HG03064 (cell line): ENCODE data around the gene TK2.

ENCODE experiments used
- ATAC-seq: cut with Tn5 transposase; IDR thresholded peaks from one replicate; pipeline ENCODE4 v1.9.1; 2021; ENCODE audit warnings: low read depth; ENCODE audit not compliant: unreplicated experiment

TK2 gene

GRCh38 chr16:66486199-66486772, 63.6 kb downstream of the TK2 start:
- no peak for ATAC-seq

- no peak for ATAC-seq
These were observed 64.5 kb downstream of the TK2 start for GRCh38 chr16:66485376-66485775.

GRCh38 chr16:66484453-66485213, 65.3 kb downstream of the TK2 start:
- ATAC-seq = no peak

- no peak for ATAC-seq
These were observed 66.1 kb downstream of the TK2 start for GRCh38 chr16:66483689-66484452.

- ATAC-seq = no peak
These were observed 68.0 kb downstream of the TK2 start for GRCh38 chr16:66481943-66482390.

GRCh38 chr16:66481081-66481942, 68.6 kb downstream of the TK2 start:
- no peak for ATAC-seq

GRCh38 chr16:66480265-66481080, 69.4 kb downstream of the TK2 start:
- ATAC-seq = no peak

GRCh38 chr16:66479661-66480264, 70.2 kb downstream of the TK2 start:
- no peak for ATAC-seq

- peak; percentile 50 for ATAC-seq
These were observed 71.0 kb downstream of the TK2 start for GRCh38 chr16:66478733-66479511.

GRCh38 chr16:66477028-66477515, 72.8 kb downstream of the TK2 start:
- no peak for ATAC-seq

- no peak for ATAC-seq
These were observed 73.4 kb downstream of the TK2 start for GRCh38 chr16:66476328-66477027.

- no peak for ATAC-seq
These were observed 74.7 kb downstream of the TK2 start for GRCh38 chr16:66475232-66475631.

GRCh38 chr16:66474750-66475199, 75.1 kb downstream of the TK2 start:
- peak; percentile 78 for ATAC-seq

- no peak for ATAC-seq
These were observed 76.0 kb downstream of the TK2 start for GRCh38 chr16:66473654-66474519.

GRCh38 chr16:66473051-66473571, 76.8 kb downstream of the TK2 start:
- ATAC-seq = no peak

- ATAC-seq = no peak
These were observed 78.1 kb downstream of the TK2 start for GRCh38 chr16:66471716-66472393.
